Lung (tissue), 12 donors: ENCODE measurements around the gene PACRGL. TPM values are rescaled to one million over a fixed set of nuclear protein-coding genes. Genes with fewer than 3 reads are reported as not detected.
A peak's percentile ranks its signal among the peaks of the same experiment; 100 is the strongest.

Source experiments
- ATAC-seq: fragments of 200-7000 bp; cut with Tn5 transposase; one replicate; pipeline ENCODE4 v1.9.1; 2020; ENCODE audit warnings: moderate number of reproducible peaks; ENCODE audit not compliant: insufficient read depth, low FRiP score
- DNase-seq, 3 donors: peaks; one replicate each; pipeline ENCODE4 v3.0.0-alpha.2; 2013 to 2017
- H3K27ac ChIP-seq, 2 donors: one replicate each; pipeline ENCODE4 v1.5.1; 2013; ENCODE audit warnings: mild to moderate bottlenecking in 2 of 2, moderate library complexity in 2 of 2, control low read depth in 1 of 2, inconsistent platforms in 1 of 2, low read depth in 1 of 2, low read length in 1 of 2
- H3K27me3 ChIP-seq, 3 donors: one replicate each; pipeline ENCODE4 v1.5.1; 2013; ENCODE audit warnings: low read length in 2 of 3; ENCODE audit not compliant: control insufficient read depth in 3 of 3, insufficient read depth in 3 of 3
- H3K36me3 ChIP-seq, 4 donors: one replicate each; pipeline ENCODE4 v1.5.1; 2013; ENCODE audit warnings: low read length in 4 of 4, mild to moderate bottlenecking in 1 of 4, moderate library complexity in 1 of 4; ENCODE audit not compliant: control insufficient read depth in 4 of 4, insufficient read depth in 4 of 4
- H3K4me1 ChIP-seq, 5 donors: one replicate each; pipeline ENCODE4 v1.5.1; 2013; ENCODE audit warnings: low read length in 5 of 5, mild to moderate bottlenecking in 2 of 5, moderate library complexity in 1 of 5; ENCODE audit not compliant: control insufficient read depth in 5 of 5, insufficient read depth in 5 of 5
- H3K4me3 ChIP-seq: one replicate; pipeline ENCODE4 v1.5.1; 2013; ENCODE audit warnings: mild to moderate bottlenecking, control low read depth, moderate library complexity
- H3K9ac ChIP-seq, 2 donors: one replicate each; pipeline ENCODE4 v1.5.1; 2013; ENCODE audit warnings: low read length in 2 of 2, control low read depth in 1 of 2; ENCODE audit not compliant: insufficient read depth in 1 of 2
- H3K9me3 ChIP-seq, 4 donors: one replicate each; pipeline ENCODE4 v1.5.1; 2013; ENCODE audit warnings: low read length in 3 of 4, mild to moderate bottlenecking in 1 of 4, moderate library complexity in 1 of 4; ENCODE audit not compliant: control insufficient read depth in 4 of 4, insufficient read depth in 3 of 4
- WGBS, 2 donors: extraction: QIAGEN DNeasy Blood & Tissue Kit; methylation state at CpG; one replicate each; pipeline ENCODE4 v1.1.7; 2013; 5-methylcytosine and 5-hydroxymethylcytosine counted together
- polyA plus RNA-seq, 2 donors: library from polyadenylated mRNA; stranded (reverse); fragments of 200-250 nt; gene quantifications; one replicate each; pipeline ENCODE4 v1.2.1, GENCODE V29; 2013
- total RNA-seq, 2 donors: library from RNA; depleted of rRNA in 1 of 2; stranded (reverse); fragments of >200 nt in 1 of 2; gene quantifications; one replicate each; pipeline ENCODE4 v1.2.1, GENCODE V29; 2014 to 2021
- TF ChIP-seq, protein P1 (sequence below): IDR thresholded peaks from 2 replicates; pipeline ENCODE4 v1.5.1; 2012; ENCODE audit warnings: mild to moderate bottlenecking; ENCODE audit errors: control extremely low read depth, extremely low read depth
- donor health status: control.
- donor health status: control.
- donor health status: Bipolar disorder and iron deficiency.
- donor health status: healthy.
- donor health status: DM: yes; HTN: yes; CAD: no.

PACRGL gene
- total and polyA plus RNA-seq, 4 donors: 9.1 to 34.6 (median 16.2) TPM

DNA sequence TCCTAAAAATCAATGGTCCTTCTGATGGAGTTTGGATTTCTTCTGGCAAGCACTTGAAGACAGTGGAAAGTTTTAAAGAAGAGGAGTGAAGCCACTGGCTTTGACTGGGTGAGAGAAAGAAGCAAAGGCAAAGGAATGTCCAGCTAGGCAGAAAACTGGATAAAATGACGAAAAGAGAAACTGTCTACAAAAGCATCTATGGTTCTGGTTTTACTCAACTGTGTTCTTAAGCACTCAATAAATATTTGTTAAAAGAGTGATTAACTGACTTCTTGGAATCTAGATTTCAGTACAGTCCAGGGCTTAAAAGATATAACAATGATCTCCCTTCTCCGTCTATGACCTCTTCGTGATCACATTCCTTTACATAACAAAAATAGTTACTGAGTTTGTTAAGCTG, 52.4 kb downstream of the PACRGL start:
- Histone ChIP-seq H3K36me3 (peaks cover 0 to 20% (median 4%) of the 10 kb centered on the region in 4 donors), H3K27ac (no peak overlapping the region), H3K9me3 (peaks cover 0 to 4% (median 0%) of the 10 kb centered on the region in 4 donors), H3K4me3 (no peak overlapping the region), H3K27me3 (no peaks in the 10 kb centered on the region), H3K9ac (no peak overlapping the region), H3K4me1 (no peaks in the 10 kb centered on the region)
- 87 to 91% methylated on average over 3 of the region's 3 CpGs for WGBS, 2 donors
- DNase-seq (no peak), ATAC-seq (no peak)
- TF ChIP-seq, protein P1, sequence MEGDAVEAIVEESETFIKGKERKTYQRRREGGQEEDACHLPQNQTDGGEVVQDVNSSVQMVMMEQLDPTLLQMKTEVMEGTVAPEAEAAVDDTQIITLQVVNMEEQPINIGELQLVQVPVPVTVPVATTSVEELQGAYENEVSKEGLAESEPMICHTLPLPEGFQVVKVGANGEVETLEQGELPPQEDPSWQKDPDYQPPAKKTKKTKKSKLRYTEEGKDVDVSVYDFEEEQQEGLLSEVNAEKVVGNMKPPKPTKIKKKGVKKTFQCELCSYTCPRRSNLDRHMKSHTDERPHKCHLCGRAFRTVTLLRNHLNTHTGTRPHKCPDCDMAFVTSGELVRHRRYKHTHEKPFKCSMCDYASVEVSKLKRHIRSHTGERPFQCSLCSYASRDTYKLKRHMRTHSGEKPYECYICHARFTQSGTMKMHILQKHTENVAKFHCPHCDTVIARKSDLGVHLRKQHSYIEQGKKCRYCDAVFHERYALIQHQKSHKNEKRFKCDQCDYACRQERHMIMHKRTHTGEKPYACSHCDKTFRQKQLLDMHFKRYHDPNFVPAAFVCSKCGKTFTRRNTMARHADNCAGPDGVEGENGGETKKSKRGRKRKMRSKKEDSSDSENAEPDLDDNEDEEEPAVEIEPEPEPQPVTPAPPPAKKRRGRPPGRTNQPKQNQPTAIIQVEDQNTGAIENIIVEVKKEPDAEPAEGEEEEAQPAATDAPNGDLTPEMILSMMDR: no peak

DNA sequence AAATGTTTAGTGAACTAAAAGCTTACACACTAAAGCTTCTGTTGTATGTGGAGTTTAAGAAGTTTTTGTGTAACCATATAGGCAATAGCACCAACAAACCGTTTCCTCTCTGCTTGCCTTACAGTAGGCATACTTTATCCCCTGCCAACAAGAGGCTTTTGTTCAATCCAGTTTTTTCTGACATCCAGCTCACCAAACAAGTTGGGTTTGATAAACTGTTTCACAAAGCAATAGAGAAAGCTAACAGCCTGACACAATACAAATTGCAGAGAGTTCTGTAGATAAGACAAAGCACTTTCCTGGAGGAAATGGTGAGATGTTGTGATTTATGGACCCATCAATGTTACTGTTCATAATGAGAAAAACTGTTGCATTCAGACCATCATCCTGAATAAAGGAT, 53.8 kb downstream of the PACRGL start:
- ATAC-seq: no peak
- TF ChIP-seq, protein P1: no peak
- Histone ChIP-seq H3K9me3 (peaks cover 0 to 4% (median 0%) of the 10 kb centered on the region in 4 donors), H3K36me3 (peaks cover 0 to 20% (median 4%) of the 10 kb centered on the region in 4 donors), H3K4me1 (no peaks in the 10 kb centered on the region), H3K27me3 (no peaks in the 10 kb centered on the region), H3K9ac (no peak overlapping the region), H3K27ac (no peak overlapping the region), H3K4me3 (no peak overlapping the region)
- WGBS, 2 donors: 81 to 88% methylated on average over 1 of the region's 1 CpG
- no peak for DNase-seq

DNA sequence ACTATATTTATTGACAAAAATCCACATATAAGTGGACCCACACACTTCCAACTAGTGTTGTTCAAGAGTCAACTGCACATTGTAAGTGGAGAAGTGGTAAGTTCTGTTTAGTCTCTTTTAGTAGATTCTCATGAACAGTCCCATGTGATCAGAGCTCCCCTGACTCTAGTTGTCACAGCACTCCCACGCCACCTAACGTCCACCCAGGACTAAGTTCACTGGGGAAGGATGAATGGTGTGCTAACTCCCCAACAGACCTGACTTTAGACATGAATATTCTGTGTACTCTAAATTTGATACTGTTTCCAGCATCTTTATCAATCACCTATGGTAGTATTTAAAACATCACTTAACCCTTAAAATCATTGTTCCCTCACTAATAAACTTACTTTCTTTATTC, 59.8 kb downstream of the PACRGL start:
- Histone ChIP-seq H3K9ac (no peak overlapping the region), H3K36me3 (no peaks in the 10 kb centered on the region), H3K9me3 (peaks cover 0 to 4% (median 0%) of the 10 kb centered on the region in 4 donors), H3K27me3 (no peaks in the 10 kb centered on the region), H3K27ac (no peak overlapping the region), H3K4me3 (no peak overlapping the region), H3K4me1 (no peaks in the 10 kb centered on the region)
- 82 to 91% methylated on average over 2 of the region's 2 CpGs for WGBS, 2 donors
- no peak for ATAC-seq
- no peak for DNase-seq
- TF ChIP-seq, protein P1: no peak

DNA sequence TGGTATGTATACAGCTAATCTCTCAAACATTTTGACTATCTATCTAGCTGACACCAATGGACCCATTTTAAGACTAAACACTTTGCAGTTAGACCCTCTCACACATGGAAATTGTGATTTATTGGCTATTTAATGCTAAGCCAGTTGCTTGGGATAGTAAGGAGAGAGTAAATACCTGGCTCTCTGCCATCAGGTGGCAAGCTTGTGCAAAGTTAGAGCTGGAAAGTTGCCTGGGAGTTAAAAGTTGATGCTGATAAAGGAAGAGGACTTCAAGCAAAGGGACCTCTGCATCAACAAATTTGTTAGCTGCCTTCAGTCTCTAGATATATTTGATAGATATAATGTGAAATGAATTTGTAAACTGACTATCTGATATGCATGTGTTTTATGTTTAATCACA, 61.1 kb downstream of the PACRGL start:
- Histone ChIP-seq H3K27ac (no peak overlapping the region), H3K4me3 (no peak overlapping the region), H3K9me3 (peaks cover 0 to 2% (median 0%) of the 10 kb centered on the region in 4 donors), H3K36me3 (no peaks in the 10 kb centered on the region), H3K27me3 (no peaks in the 10 kb centered on the region), H3K9ac (no peak overlapping the region), H3K4me1 (no peaks in the 10 kb centered on the region)
- no peak for ATAC-seq
- DNase-seq: peak in 1 of 3 donors; percentile 5
- TF ChIP-seq, protein P1: no peak
